SH-SY5Y (cell line): ENCODE results near the gene DPPA4.

ENCODE experiments used
- GATA2 ChIP-seq: IDR thresholded peaks from 2 replicates; pipeline ENCODE4 v1.6.1; 2011; ENCODE audit warnings: mild to moderate bottlenecking, low read depth, low read length
- GATA3 ChIP-seq: IDR thresholded peaks from 2 replicates; pipeline ENCODE4 v1.6.1; 2011; ENCODE audit warnings: low read depth, mild to moderate bottlenecking, low read length, moderate library complexity

The DPPA4 gene, protein sequence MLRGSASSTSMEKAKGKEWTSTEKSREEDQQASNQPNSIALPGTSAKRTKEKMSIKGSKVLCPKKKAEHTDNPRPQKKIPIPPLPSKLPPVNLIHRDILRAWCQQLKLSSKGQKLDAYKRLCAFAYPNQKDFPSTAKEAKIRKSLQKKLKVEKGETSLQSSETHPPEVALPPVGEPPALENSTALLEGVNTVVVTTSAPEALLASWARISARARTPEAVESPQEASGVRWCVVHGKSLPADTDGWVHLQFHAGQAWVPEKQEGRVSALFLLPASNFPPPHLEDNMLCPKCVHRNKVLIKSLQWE

DNA sequence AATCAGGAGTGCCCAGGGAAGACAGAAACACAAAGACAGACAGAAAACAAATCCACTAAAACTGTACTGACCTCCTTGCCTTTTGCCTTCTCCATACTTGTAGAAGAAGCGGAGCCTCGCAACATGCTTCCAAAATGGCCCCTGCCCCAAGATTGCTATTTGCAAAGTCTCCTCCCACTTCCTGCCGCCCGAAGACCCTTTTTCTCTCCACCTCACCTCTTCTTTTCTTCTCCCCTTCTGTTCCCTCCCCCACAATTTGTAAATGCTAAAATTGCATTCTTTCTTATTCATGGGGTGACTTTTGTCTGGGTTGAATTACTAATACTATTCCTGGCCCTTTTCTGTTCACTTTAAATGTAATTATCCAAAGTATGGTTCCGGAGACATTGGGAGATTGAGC is at the start of gene DPPA4:
Gene DPPA4 (minus strand): TSS at position 154 of the 400 bp plus-strand sequence. CDS start 29 bp downstream, at position 125.
- TF ChIP-seq GATA2 (no peak), GATA3 (no peak)

- no peak for TF ChIP-seq GATA3
Measured at GRCh38 chr3:109385442-109386318, 48.3 kb upstream of the DPPA4 start.

DNA sequence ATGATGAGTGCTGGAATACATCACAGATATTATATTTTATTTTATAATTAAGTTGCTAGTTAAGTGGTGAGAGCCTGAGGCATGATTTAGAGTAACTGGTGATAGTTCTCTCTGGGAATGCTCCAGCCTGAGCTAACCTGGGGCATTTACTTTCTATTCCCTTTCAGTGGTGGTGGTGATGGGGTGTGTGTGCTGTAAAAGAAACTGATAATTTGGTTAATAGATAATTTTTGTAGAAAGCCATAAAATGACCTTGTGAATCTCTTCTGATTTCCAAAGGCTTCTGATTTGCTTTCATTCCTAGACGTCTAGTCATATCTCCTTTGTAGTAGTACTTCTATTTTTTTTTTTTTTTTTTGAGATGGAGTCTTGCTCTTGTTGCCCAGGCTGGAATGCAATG is 46.8 kb upstream of the DPPA4 start:
- TF ChIP-seq GATA3 (no peak), GATA2 (no peak)

DNA sequence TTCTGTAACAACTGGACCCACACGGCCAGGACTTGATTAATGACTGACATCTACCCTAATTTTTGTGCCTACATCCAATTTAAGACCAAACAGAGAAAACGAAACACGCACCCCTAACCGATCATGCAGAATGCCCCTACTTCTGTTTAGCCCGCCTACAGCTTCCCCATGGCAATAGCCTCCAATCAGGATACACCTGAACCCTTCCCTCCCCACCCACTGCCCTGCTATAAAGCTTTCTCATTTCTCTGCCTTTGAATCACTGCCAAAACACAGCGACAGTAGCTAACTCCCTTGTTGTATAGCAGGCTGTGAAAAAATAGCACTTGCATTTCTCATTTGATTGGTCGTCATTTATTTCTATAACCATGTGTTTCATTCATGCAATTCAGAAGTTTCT is 45.2 kb upstream of the DPPA4 start:
- TF ChIP-seq GATA2 (no peak), GATA3 (no peak)

DNA sequence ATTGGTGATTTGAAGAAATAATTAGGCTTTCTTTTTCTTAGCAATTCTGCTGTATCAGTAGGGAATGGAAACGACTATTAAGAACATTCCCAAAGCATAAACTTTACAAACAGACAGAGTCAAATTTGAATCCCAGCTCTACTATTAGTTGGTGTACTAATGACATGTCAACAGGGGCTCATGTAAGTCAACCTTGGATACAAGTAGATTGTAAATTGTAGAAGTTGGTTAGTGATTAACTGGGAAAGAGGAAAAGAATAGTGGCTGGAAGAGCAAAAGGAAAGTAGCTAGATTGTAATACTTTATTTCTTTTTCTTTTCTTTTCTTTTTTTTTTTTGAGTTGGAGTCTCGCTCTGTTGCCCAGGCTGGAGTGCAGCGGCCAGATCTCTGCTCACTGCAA is 38.6 kb upstream of the DPPA4 start:
- TF ChIP-seq GATA3, result no peak
- TF ChIP-seq GATA2, result no peak

GRCh38 chr3:109373933-109374332 is 36.6 kb upstream of the DPPA4 start:
- no peak for TF ChIP-seq GATA3
- no peak for TF ChIP-seq GATA2

DNA sequence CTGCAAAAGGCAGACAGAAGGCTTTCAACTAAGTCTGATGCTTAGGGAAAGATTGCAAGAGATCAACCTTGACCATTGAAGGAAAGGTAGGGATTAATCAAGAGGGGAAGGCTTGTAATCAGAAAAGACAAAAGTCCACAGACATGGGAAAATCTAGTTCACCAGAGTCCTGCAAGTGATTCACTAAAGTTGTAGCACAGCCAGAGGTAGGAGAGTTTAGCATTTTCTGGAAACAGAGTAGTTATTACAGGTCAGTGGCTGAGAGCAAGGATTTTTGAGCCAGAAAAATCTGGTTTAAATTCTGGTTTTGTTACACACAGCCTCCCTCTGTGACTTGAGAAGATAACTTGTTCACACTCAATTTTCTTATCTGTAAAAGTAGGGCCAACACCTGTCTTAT is 35.3 kb upstream of the DPPA4 start:
- TF ChIP-seq GATA3, result no peak
- no peak for TF ChIP-seq GATA2

DNA sequence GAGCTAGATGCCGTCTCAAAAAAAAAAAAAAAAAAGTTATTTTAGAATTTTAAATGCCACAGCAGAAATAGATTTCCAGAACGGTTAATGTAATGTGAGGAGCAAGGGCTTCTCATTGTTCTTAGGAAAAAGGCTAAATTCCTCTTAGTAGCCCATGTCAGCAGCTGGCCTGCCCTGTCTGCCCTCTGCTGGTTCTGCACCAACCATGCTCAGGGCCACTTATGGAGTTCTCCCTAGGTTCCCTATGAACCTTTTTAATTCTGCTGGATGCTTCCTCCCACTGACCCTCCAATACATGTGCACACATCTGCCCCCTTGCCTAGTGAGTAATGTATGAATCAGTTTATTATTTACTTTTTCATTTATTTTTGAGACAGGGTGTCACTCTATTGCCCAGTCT is 32.2 kb upstream of the DPPA4 start:
- no peak for TF ChIP-seq GATA2

- no peak for TF ChIP-seq GATA3
- TF ChIP-seq GATA2, result no peak
Measured at GRCh38 chr3:109364088-109364487, 26.7 kb upstream of the DPPA4 start.

DNA sequence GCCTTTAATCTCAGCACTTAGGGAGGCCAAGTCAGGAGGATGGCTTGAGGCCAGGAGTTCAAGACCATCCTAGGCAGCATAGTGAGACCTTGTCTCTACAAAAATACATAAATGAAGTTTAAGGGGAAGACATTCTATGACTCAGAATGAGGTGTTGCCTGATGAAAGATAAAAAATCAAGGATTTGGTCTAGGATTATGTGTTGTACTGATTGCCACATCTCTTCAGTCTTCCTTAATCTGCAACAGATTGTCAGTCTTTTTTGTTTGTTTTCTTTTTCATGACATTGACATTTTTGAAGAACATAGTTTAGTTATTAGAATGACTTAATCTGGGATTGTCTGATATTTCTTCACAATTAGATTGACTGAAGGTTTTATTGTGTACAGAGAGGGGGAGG is 26.3 kb upstream of the DPPA4 start:
- TF ChIP-seq GATA3, result no peak

DNA sequence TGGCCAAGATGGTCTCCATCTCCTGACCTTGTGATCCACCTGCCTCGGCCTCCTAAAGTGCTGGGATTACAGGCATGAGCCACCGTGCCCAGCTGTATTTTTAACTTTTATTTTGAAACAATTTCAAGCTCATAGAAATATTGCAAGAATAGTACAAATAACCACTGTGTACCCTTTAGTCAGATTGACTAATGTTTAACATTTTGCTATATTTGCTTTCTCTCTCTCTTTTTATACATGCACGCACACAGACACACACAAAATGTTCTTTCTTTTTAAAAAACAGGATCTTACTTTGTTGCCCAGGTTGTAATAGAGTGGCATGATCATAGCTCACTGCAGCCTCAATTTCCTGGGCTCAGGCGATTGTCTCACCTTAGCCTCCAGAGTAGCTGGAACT is 25.5 kb upstream of the DPPA4 start:
- TF ChIP-seq GATA2 (no peak), GATA3 (no peak)

GRCh38 chr3:109356442-109357155 is 19.3 kb upstream of the DPPA4 start:
- no peak for TF ChIP-seq GATA2
- TF ChIP-seq GATA3, result no peak

DNA sequence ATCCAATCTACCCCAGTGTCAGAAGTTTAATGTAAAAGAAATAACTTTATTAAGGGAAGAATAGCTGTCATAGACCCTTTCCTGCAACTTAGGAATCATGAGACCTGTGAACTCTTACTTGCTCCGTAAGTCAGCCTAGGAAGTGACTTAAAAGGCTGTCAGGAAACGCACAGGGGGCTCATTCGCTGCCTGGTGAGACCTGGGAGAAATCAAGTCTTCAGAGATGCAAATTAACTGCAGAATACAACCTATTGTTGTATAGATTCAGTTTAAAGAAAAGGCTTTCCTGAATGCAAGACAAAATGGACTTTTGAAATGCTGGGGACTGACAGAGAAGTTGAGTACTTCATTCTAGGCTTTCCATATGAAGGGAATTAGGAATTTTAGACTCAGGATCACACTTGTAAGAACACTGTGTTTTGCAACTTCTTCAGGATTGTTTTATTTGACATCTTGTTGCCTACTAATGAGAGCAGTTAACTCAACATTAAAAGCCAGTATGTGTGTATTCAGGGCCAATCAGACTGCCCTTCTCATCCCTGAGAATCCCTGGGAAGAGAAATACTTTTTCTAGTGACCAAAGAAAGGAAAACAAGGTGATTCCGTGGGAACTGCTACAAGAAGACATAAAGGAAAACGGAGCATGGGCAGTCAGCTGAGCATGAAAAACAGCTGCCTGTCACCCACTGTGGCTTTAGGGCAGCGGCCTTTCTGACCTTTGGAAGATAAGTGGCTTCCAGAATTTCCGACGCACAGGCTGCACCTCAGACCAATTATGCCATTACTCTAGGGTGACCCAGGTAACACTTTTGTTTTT is 18.5 kb upstream of the DPPA4 start:
- TF ChIP-seq GATA2, result no peak
- TF ChIP-seq GATA3, result no peak

DNA sequence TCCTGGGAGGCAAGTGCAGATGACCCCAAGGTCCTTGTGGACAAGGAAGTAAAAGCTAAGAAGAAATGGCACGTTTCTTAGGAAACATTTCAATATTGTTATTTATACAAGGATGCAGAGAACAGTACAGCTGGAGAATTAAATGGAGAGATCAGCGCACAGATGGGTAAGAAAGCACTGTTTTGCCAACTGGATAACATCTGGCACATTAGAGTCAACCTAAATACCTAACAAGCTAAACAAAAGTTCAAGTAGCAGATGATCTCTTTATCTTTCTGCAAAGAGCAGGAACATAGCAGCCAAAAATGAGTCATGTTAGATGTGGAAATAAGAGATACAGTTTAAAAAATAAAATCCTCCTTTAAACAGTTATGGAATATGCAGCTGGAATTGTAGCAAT is 15.7 kb upstream of the DPPA4 start:
- TF ChIP-seq GATA3 (no peak), GATA2 (no peak)
